Superior temporal gyrus (tissue), 1 donor: ENCODE results near the gene PPP1R18.
A peak's percentile ranks its signal among the peaks of the same experiment; 100 is the strongest.
"Not testable (repeated sequence)": the region's sequence is repeated elsewhere in the genome, so short reads cannot be mapped to it uniquely, and the experiment has no call there.

Source experiments
- DNase-seq: peaks from one replicate; pipeline ENCODE4 v3.0.0-alpha.2; 2016; ENCODE audit errors: extremely low spot score

PPP1R18 gene

GRCh38 chr6:30686009-30686907 is at the start of gene PPP1R18:
Gene PPP1R18 (minus strand): TSS chr6:30686645. CDS start chr6:30686018, 627 bp downstream.
- no peak for DNase-seq

- DNase-seq: no peak
Observed at GRCh38 chr6:30735668-30736314, 49.3 kb upstream of the PPP1R18 start.

DNA sequence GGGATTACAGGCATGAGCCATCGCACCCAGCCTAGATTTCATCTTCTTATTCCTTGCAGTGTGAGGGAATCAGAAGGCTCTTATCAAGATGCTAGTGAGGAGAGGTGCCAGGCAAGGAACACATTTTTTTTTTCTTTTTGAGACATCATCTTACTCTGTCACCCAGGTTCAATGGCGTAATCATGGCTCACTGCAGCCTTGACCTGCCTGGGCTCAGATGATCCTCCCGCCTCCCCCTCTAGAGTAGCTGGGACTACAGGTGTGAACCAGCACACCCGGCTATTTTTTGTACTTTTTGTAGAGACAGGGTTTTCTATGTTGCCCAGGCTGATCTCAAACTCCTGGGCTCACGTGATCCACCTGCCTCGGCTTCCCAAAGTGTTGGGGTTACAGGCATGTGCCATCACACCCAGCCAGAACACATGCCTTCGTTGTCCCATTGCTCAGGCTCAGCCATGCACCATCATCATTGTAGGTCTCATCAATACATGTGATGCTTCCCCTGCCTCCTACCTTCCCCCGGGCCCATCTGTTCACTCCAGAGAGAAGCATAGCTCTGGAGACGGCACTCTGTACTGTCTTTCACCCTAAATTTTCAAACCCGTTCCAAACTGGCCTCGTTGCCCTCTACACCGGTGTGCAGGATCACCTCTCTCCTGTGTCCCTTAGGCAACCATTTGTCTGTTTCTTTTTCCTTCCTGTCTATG is 45.9 kb upstream of the PPP1R18 start:
- DNase-seq: no peak

DNA sequence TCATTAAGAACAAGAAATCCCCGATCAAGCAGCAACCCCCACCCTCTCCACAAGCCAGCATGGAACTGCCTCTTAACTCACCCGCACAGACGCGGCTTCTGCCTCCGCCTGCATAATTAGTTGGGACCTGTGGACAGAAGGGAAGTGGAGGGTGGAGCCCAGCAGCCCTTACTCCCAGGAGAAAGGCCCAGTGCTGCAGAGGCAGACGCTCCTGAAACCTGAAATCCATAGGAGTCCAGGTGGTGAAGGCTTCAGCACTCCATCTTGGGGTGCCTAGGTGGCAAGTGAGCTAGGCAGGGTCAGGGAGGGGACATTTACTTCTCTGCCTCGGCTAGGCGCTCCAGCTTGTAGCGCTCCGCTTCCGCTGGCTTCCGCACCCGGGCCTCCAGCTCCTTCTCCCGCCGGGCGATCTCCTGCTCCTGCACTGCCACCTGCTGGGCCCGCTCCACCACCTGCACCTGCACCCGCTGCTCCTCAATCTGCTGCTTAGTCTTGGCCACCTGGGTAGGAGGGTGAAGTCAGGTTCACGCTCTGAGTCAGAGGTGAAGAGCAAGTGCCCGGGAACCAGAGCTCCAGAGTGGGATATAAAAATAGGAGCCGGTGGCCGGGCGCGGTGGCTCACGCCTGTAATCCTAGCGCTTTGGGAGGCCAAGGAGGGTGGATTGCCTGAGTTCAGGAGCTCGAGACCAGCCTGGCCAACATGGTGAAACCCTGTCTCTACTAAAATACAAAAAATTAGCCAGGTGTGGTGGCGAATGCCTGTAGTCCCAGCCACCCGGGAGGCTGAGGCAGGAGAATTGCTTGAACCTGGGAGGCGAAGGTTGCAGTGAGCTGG is 44.4 kb upstream of the PPP1R18 start:
- DNase-seq: no peak

DNA sequence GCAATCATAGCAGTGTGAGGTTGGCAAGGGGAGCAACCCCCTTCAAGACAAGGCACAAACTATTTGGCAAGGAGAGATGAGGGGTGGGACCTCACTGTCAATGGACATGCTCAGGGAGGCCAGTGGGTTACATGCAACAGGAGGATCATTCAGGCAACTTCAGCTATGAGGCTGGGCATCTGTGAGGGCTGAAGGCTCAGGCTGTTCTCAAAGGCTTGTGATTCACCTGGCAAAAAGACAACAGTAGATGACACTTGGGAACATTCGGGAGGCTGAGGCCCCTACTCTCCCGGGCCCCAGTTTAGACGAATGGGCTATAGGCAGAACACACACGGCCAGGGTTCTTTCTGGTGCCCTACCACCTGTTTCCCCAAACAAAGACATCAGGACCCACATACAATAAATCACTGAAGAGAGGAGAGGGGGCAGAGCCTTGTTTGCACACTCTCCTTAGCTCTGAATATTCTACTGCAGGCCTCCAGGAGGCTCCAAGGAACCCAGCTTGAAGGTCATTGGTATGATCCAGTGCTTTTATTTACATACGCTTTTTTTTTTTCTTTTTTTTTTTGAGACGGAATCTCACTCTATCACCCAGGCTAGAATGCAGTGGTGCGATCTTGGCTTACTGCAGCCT is 41.6 kb upstream of the PPP1R18 start:
- no peak for DNase-seq

DNA sequence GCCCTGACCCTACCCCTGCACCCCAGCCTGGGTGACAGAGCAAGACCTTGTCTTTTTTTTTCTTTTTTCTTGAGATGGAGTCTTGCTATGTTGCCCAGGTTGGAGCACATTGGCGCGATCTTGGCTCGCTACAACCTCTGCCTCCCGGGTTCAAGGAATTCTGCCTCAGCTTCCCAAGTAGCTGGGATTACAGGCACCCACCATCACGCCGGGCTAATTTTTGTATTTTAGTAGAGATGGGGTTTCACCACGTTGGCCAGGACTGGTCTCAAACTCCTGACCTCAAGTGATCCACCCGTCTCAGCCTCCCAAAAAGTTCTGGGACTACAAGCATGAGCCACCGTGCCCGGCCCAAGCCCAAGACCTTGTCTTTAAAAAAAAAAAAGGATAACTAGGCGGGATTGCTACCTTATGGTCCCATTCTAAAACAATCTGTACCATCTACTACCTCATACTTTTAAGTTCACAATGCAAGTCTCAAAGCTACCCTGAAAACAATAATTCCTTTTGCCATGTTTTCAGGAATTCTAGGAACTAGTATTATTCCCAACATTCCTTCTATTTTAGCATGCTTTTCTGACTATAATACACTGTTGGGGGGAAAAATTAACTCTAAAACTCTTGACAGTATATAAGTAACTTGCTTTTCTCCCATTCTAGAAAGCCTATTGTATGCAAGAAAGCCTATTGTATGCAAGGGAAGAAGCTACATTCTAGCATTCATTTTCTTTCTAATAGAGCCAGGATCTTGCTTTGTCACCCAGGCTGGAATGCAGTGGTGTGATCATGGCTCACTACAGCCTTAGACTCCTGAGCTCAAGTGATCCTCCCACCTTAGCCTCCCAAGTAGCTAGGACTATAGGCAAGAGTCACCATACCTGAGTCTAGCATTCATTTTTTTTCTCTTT is 40.3 kb upstream of the PPP1R18 start:
- DNase-seq: no peak

GRCh38 chr6:30725713-30726505 is 39.5 kb upstream of the PPP1R18 start:
- no peak for DNase-seq

DNA sequence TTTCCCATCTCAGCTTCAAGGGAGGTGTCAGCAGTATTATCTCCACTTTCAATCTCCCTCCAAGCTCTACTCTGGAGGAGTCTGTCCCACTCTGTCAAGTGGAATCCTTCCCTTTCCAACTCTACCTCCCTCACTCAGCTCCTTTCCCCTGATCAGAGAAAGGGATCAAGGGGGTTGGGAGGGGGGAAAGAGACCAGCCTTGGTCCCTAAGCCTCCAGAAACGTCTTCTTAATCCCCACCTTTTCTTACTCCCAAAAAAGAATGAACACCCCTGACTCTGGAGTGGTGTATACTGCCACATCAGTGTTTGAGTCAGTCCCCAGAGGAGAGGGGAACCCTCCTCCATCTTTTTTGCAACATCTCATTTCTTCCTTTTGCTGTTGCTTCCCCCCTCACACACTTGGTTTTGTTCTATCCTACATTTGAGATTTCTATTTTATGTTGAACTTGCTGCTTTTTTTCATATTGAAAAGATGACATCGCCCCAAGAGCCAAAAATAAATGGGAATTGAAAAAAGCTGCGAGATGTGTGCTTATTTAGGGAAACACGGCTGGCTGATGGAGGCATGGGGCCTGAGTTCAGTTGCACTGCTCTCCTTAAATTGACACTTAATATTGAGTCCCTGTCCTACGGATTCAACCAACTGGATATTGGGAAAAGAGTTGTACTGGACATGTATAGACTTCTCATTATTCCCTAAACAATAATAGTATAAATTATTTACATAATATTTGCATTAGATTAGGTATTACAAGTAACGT is 38.6 kb upstream of the PPP1R18 start:
- no peak for DNase-seq

- not testable (repeated sequence) for DNase-seq
Observed at GRCh38 chr6:30723843-30724741, 37.6 kb upstream of the PPP1R18 start.

DNA sequence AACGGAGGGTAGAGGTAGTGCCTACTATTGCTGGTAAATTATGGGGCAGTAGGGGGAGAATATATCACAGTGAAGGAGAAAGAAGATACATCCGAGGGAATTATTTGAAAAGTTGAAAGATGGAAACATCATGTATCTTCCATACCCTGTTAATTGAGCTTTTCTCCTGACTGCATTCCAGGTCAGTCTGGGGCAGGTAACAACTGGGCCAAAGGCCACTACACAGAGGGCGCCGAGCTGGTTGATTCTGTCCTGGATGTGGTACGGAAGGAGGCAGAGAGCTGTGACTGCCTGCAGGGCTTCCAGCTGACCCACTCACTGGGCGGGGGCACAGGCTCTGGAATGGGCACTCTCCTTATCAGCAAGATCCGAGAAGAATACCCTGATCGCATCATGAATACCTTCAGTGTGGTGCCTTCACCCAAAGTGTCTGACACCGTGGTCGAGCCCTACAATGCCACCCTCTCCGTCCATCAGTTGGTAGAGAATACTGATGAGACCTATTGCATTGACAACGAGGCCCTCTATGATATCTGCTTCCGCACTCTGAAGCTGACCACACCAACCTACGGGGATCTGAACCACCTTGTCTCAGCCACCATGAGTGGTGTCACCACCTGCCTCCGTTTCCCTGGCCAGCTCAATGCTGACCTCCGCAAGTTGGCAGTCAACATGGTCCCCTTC is 36.9 kb upstream of the PPP1R18 start:
- DNase-seq: not testable (repeated sequence)

DNA sequence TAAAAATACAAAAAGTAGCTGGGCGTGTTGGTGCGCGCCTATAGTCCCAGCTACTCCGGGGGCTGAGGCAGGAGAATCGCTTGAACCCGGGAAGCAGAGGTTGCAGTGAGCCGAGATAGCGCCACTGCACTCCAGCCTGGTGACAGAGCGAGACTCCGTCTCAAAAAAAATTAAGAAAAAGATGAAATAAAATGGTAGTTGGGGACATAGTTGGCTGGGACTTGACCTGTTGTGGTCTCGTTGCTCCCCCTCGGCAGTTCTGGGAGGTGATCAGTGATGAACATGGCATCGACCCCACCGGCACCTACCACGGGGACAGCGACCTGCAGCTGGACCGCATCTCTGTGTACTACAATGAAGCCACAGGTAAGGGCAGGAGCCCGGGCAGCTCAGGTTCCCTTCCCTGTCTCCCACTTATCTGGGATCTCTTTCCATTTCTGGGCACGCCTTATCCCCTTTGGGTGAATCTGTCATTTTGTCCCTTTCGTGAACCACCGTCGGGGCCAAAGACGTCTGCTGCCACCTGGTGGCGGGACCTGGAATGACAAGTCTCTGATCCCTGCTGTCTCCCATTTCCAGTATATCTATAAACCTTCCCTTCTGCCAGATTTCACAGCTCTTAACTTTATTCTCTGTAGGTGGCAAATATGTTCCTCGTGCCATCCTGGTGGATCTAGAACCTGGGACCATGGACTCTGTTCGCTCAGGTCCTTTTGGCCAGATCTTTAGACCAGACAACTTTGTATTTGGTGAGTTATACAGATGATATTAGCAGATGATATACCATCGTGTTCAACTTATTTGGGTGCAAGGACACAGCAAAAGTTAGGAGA is 36.1 kb upstream of the PPP1R18 start:
- DNase-seq: peak; percentile 95

GRCh38 chr6:30722025-30722279 is 35.5 kb upstream of the PPP1R18 start:
- not testable (repeated sequence) for DNase-seq

DNA sequence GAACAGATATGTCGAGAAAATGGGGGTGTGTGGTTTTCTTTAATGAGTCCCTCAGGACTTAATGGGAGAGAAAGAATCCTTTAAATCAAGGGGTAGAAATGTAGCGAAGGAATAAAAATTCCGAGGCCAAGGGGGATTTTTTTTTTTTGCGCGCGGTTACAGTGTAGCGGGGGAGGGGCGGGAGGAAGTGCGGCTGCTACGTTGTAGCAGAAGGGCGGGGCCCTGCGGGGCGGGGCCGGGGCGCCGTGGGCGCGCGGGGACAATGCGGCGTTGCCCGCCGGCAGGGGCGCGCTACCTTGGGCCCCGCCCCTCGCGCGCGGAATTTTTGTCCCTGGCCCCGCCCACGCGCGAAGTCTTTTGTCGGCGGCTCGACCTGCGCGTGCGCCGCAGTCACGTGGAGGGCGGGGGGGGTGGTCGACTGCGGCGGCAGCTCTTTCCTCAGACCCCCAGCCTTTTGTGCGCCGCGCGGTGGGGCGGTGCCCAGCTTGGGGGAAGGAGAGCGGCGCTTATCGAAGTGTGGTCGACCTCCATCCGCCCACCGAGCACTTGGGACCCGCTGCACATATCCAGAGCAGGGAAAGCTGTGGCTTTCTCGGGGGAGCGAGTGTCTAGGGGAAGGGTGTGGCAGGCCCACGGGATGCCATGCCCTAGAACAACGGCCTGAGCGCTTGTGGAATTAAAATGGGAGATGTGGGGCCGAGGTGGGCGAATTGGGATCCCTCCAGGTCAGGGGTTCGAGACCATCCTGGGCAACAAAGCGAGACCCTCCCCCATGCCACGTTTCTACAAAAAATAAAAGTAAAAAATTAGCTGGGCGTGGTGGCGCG is 35.0 kb upstream of the PPP1R18 start:
- DNase-seq: peak; percentile 83

- peak; percentile 57 for DNase-seq
Observed at GRCh38 chr6:30720738-30721197, 34.3 kb upstream of the PPP1R18 start.
